Lung (tissue), 12 donors: ENCODE measurements around the gene SLC12A2. TPM values are rescaled to one million over a fixed set of nuclear protein-coding genes. Genes with fewer than 3 reads are reported as not detected.

Experiments used
- ATAC-seq: fragments of 200-7000 bp; cut with Tn5 transposase; one replicate; pipeline ENCODE4 v1.9.1; 2020; ENCODE audit warnings: moderate number of reproducible peaks; ENCODE audit not compliant: insufficient read depth, low FRiP score
- DNase-seq, 3 donors: peaks; one replicate each; pipeline ENCODE4 v3.0.0-alpha.2; 2013 to 2017
- H3K27ac ChIP-seq, 2 donors: one replicate each; pipeline ENCODE4 v1.5.1; 2013; ENCODE audit warnings: mild to moderate bottlenecking in 2 of 2, moderate library complexity in 2 of 2, control low read depth in 1 of 2, inconsistent platforms in 1 of 2, low read depth in 1 of 2, low read length in 1 of 2
- H3K27me3 ChIP-seq, 3 donors: one replicate each; pipeline ENCODE4 v1.5.1; 2013; ENCODE audit warnings: low read length in 2 of 3; ENCODE audit not compliant: control insufficient read depth in 3 of 3, insufficient read depth in 3 of 3
- H3K36me3 ChIP-seq, 4 donors: one replicate each; pipeline ENCODE4 v1.5.1; 2013; ENCODE audit warnings: low read length in 4 of 4, mild to moderate bottlenecking in 1 of 4, moderate library complexity in 1 of 4; ENCODE audit not compliant: control insufficient read depth in 4 of 4, insufficient read depth in 4 of 4
- H3K4me1 ChIP-seq, 5 donors: one replicate each; pipeline ENCODE4 v1.5.1; 2013; ENCODE audit warnings: low read length in 5 of 5, mild to moderate bottlenecking in 2 of 5, moderate library complexity in 1 of 5; ENCODE audit not compliant: control insufficient read depth in 5 of 5, insufficient read depth in 5 of 5
- H3K4me3 ChIP-seq: one replicate; pipeline ENCODE4 v1.5.1; 2013; ENCODE audit warnings: mild to moderate bottlenecking, control low read depth, moderate library complexity
- H3K9ac ChIP-seq, 2 donors: one replicate each; pipeline ENCODE4 v1.5.1; 2013; ENCODE audit warnings: low read length in 2 of 2, control low read depth in 1 of 2; ENCODE audit not compliant: insufficient read depth in 1 of 2
- H3K9me3 ChIP-seq, 4 donors: one replicate each; pipeline ENCODE4 v1.5.1; 2013; ENCODE audit warnings: low read length in 3 of 4, mild to moderate bottlenecking in 1 of 4, moderate library complexity in 1 of 4; ENCODE audit not compliant: control insufficient read depth in 4 of 4, insufficient read depth in 3 of 4
- CTCF ChIP-seq: IDR thresholded peaks from 2 replicates; pipeline ENCODE4 v1.5.1; 2012; ENCODE audit warnings: mild to moderate bottlenecking; ENCODE audit errors: control extremely low read depth, extremely low read depth
- WGBS, 2 donors: extraction: QIAGEN DNeasy Blood & Tissue Kit; methylation state at CpG; one replicate each; pipeline ENCODE4 v1.1.7; 2013; 5-methylcytosine and 5-hydroxymethylcytosine counted together
- polyA plus RNA-seq, 2 donors: library from polyadenylated mRNA; stranded (reverse); fragments of 200-250 nt; gene quantifications; one replicate each; pipeline ENCODE4 v1.2.1, GENCODE V29; 2013
- total RNA-seq, 2 donors: library from RNA; depleted of rRNA in 1 of 2; stranded (reverse); fragments of >200 nt in 1 of 2; gene quantifications; one replicate each; pipeline ENCODE4 v1.2.1, GENCODE V29; 2014 to 2021
- donor health status: control.
- donor health status: control.
- donor health status: Bipolar disorder and iron deficiency.
- donor health status: healthy.
- donor health status: DM: yes; HTN: yes; CAD: no.

Gene SLC12A2
- total and polyA plus RNA-seq, 4 donors = 2.8 to 87.1 (median 16.4) TPM

DNA sequence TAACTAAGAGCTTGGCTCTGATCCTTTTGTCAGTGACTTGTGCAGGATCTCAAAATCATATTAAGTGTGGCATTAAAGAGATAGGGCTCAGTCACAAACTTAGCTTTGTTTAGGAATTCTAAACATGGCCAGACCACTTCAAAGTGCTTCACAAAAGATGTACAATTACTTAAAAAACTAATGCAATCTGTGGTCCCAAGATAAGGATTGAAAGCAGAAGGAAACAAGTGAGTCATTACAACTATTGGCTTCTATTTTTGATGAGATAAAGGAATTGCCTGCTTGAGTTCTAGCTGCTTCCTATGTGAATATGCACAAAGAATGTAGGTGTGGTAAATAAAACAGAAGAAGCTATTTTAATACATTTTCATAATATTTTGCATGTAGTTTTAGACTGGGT, 44.9 kb upstream of the SLC12A2 start:
- Histone ChIP-seq H3K4me3 (no peak overlapping the region), H3K27me3 (no peaks in the 10 kb centered on the region), H3K4me1 (no peaks in the 10 kb centered on the region), H3K36me3 (peaks cover 0 to 5% (median 0%) of the 10 kb centered on the region in 4 donors), H3K9me3 (no peaks in the 10 kb centered on the region), H3K9ac (no peak overlapping the region), H3K27ac (no peak overlapping the region)
- TF ChIP-seq CTCF = no peak
- ATAC-seq (peak; percentile 27), DNase-seq (peak in 1 of 3 donors; percentile 4)

GRCh38 chr5:128040927-128041326, 42.6 kb upstream of the SLC12A2 start:
- Histone ChIP-seq H3K4me3 (no peak overlapping the region), H3K27ac (no peak overlapping the region), H3K36me3 (peaks cover 0 to 5% (median 0%) of the 10 kb centered on the region in 4 donors), H3K4me1 (no peaks in the 10 kb centered on the region), H3K9ac (no peak overlapping the region), H3K9me3 (peaks cover 0 to 2% (median 0%) of the 10 kb centered on the region in 4 donors), H3K27me3 (no peaks in the 10 kb centered on the region)
- DNase-seq (no peak), ATAC-seq (no peak)
- TF ChIP-seq CTCF = no peak
- WGBS, 2 donors = 93 to 98% methylated on average over 1 of the region's 1 CpG

DNA sequence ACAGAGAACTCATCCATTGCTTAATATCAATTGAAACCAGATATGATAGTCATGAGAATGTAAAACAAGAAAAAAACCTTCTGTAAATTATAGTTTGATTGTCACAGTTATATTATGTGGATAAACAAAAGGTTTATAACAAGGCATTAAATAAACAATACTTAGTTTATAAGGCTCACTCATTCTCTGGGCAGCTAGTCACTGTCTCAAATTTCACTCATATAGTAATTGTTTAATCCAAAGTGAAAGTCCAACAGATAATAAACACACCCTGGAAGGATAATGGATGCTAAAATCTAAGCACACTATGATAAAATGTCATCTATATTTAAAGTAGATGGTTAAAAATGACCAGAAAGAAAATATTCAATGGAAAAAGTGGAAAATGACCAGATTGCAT, 30.8 kb upstream of the SLC12A2 start:
- Histone ChIP-seq H3K4me1 (no peaks in the 10 kb centered on the region), H3K36me3 (peaks cover 2 to 9% (median 4%) of the 10 kb centered on the region in 4 donors), H3K27me3 (no peaks in the 10 kb centered on the region), H3K27ac (no peak overlapping the region), H3K4me3 (no peak overlapping the region), H3K9me3 (no peaks in the 10 kb centered on the region), H3K9ac (no peak overlapping the region)
- TF ChIP-seq CTCF = no peak
- ATAC-seq (no peak), DNase-seq (no peak)

DNA sequence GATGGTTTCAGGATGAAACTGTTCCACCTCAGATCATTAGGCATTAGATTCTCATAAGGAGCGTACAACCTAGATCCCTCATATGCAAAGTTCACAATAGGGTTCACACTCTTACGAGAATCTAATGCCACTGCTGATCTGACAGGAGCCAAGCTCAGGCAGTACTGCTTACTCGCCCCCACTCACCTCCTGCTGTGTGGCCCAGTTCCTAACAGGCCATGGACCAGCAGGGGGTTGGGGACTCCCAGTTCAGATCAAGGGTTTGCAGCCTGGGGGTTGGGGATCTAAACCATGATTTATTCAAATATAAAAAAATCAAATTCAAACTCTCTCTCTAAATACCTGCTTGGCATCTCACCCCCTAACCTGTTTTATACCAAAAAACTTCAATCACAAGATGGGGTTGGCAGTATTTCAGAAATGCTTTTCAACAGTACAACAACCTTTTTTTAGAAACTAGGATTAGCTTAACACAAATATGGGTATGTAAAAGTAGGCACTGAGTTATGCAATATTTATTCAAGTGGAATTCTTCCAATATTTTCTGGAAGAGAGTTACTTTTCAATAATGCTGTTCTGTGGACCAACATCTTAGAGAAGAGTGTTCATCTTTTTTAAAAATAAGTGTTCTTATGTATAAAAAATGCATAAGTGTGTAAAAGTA, 30.1 kb upstream of the SLC12A2 start:
- no peak for TF ChIP-seq CTCF
- Histone ChIP-seq H3K4me3 (no peak overlapping the region), H3K9ac (no peak overlapping the region), H3K27me3 (no peaks in the 10 kb centered on the region), H3K27ac (no peak overlapping the region), H3K4me1 (no peaks in the 10 kb centered on the region), H3K9me3 (no peaks in the 10 kb centered on the region), H3K36me3 (peaks cover 2 to 9% (median 4%) of the 10 kb centered on the region in 4 donors)
- WGBS, 2 donors = 78 to 92% methylated on average over 3 of the region's 3 CpGs
- DNase-seq = peak in 2 of 3 donors; percentile 22 to 72
- ATAC-seq = no peak
